HEK293T (cell line): ENCODE measurements around the gene RANBP10.
A peak's percentile ranks its signal among the peaks of the same experiment; 100 is the strongest.

Experiments
- CTCF ChIA-PET: fragments of 350-600 bp; formaldehyde crosslinking; extraction: SDS; loops from one replicate; lab custom pipeline; 2021; ENCODE audit warnings: antibody characterized with exemption, inconsistent platforms; lab: Yijun Ruan, JAX
- POLR2A ChIA-PET: fragments of 350-600 bp; formaldehyde crosslinking; extraction: SDS; loops from one replicate; lab custom pipeline; 2020; ENCODE audit warnings: antibody characterized with exemption, inconsistent platforms; lab: Yijun Ruan, JAX
- DNase-seq: peaks from one replicate; pipeline ENCODE4 v3.0.0; 2012; ENCODE audit warnings: mixed read lengths; ENCODE audit errors: extremely low spot score
- ARNT ChIP-seq: fragments of 450-650 bp; IDR thresholded peaks from 2 replicates; pipeline ENCODE4 v1.6.1; 2017; ENCODE audit warnings: mild to moderate bottlenecking
- BHLHE40 ChIP-seq: fragments of 450-650 bp; IDR thresholded peaks from 2 replicates; pipeline ENCODE4 v1.6.1; 2016; ENCODE audit warnings: mild to moderate bottlenecking, moderate library complexity, borderline replicate concordance
- CTBP1 ChIP-seq: fragments of 450-650 bp; IDR thresholded peaks from 2 replicates; pipeline ENCODE4 v1.6.1; 2016; ENCODE audit warnings: borderline replicate concordance
- ELF4 ChIP-seq: fragments of 450-650 bp; IDR thresholded peaks from 2 replicates; pipeline ENCODE4 v1.6.1; 2017; ENCODE audit warnings: antibody characterized with exemption
- FOXA1 ChIP-seq: fragments of 450-650 bp; IDR thresholded peaks from 2 replicates; pipeline ENCODE4 v1.6.1; 2016; ENCODE audit warnings: mild to moderate bottlenecking
- FOXK2 ChIP-seq: fragments of 450-650 bp; IDR thresholded peaks from 2 replicates; pipeline ENCODE4 v1.6.1; 2016; ENCODE audit warnings: mild to moderate bottlenecking
- FOXM1 ChIP-seq: fragments of 450-650 bp; IDR thresholded peaks from 2 replicates; pipeline ENCODE4 v1.6.1; 2017; ENCODE audit warnings: mild to moderate bottlenecking, borderline replicate concordance
- HDGF ChIP-seq: fragments of 450-650 bp; IDR thresholded peaks from 2 replicates; pipeline ENCODE4 v1.6.1; 2017; ENCODE audit warnings: antibody characterized with exemption, borderline replicate concordance
- L3MBTL2 ChIP-seq: fragments of 450-650 bp; conservative IDR thresholded peaks from 2 replicates; pipeline ENCODE4 v1.6.1; 2016; ENCODE audit warnings: mild to moderate bottlenecking
- LEF1 ChIP-seq: fragments of 450-650 bp; IDR thresholded peaks from 2 replicates; pipeline ENCODE4 v1.6.1; 2017; ENCODE audit warnings: mild to moderate bottlenecking, borderline replicate concordance
- NFRKB ChIP-seq: fragments of 450-650 bp; IDR thresholded peaks from 2 replicates; pipeline ENCODE4 v1.6.1; 2016; ENCODE audit warnings: mild to moderate bottlenecking, moderate library complexity
- SP1 ChIP-seq: fragments of 450-650 bp; IDR thresholded peaks from 2 replicates; pipeline ENCODE4 v1.6.1; 2017
- SUZ12 ChIP-seq: fragments of 450-650 bp; IDR thresholded peaks from 2 replicates; pipeline ENCODE4 v1.6.1; 2016; ENCODE audit warnings: mild to moderate bottlenecking
- TARDBP ChIP-seq: fragments of 450-650 bp; IDR thresholded peaks from 2 replicates; pipeline ENCODE4 v1.6.1; 2016
- ZNF384 ChIP-seq: fragments of 450-650 bp; IDR thresholded peaks from 2 replicates; pipeline ENCODE4 v1.6.1; 2016
- TF ChIP-seq, protein P1 (sequence below): fragments of 450-650 bp; IDR thresholded peaks from 2 replicates; pipeline ENCODE4 v1.6.1; 2016

RANBP10 gene

DNA sequence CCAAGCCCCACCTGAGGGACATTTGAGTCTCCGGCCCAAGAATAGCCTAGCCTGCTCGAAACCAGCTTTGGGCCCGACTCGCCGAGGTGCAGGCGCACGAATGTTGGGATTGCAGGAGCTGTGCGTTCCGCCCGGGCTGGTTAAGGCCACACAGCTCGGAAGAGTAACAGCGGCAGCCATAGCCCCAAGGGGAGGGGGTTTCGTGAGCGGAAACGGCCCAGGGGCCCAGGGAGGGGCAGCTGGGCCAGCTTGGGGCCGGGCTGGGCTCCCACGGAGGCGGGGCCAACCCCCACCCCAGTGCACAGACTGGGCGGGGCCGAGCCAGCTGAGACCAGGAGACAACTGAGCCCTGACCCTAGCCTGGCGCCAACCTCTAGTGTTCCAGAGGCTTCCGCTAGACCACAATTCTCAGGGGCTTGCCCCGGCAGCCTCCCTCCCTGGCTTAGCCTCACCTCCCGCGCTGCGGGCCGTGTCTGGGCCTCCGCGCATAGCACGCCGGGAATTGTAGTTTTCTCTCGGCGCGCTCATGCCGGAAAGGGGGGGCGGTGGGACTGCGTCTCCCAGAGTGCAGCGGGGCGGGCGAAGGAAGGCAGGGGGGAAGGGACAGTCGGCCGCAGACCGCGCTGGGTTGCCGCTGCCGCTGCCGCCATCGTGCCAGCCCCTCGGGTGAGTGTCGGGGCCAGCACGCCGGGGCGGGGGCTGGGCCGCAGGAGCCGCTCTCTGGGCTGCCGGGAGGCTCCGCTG lies 40.1 kb upstream of the RANBP10 start, which contains the start of gene NUTF2:
TSS of gene NUTF2 (plus strand) at position 614 of the 744 bp plus-strand sequence. CDS start 18,198 bp downstream, outside the sequence.
- ChIA-PET CTCF (interaction anchor here (0.5 to 0.7 kb wide), 3 partner anchors 13 to 586 kb away, joined by 3 read pairs; no protein-coding TSS in a partner anchor), POLR2A (interaction anchor here (0.6 to 1.9 kb wide), 12 partner anchors 9 to 172 kb away, joined by 3 to 17 read pairs (median 3); no protein-coding TSS in a partner anchor)
- TF ChIP-seq ARNT, result no peak
- no peak for TF ChIP-seq ELF4
- TF ChIP-seq CTBP1, result no peak
- TF ChIP-seq L3MBTL2, result 0 out of 2 replicates have a peak, but pooled peaks have one; percentile 28
- no peak for TF ChIP-seq SUZ12
- TF ChIP-seq HDGF, result peak; percentile 95; the same call in 1 of the 2 replicates
- TF ChIP-seq BHLHE40, result no peak
- TF ChIP-seq TARDBP, result no peak
- no peak for TF ChIP-seq ZNF384
- TF ChIP-seq, protein P1, sequence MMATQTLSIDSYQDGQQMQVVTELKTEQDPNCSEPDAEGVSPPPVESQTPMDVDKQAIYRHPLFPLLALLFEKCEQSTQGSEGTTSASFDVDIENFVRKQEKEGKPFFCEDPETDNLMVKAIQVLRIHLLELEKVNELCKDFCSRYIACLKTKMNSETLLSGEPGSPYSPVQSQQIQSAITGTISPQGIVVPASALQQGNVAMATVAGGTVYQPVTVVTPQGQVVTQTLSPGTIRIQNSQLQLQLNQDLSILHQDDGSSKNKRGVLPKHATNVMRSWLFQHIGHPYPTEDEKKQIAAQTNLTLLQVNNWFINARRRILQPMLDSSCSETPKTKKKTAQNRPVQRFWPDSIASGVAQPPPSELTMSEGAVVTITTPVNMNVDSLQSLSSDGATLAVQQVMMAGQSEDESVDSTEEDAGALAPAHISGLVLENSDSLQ, result no peak
- DNase-seq, result peak; percentile 89

- TF ChIP-seq FOXA1 (no peak), FOXK2 (no peak), LEF1 (no peak), BHLHE40 (no peak), NFRKB (no peak), CTBP1 (no peak), TARDBP (no peak), SUZ12 (no peak)
- TF ChIP-seq, protein P1, result no peak
- ChIA-PET CTCF (no interaction called here), POLR2A (interaction anchor here (0.6 to 1.9 kb wide), 11 partner anchors 9 to 172 kb away, joined by 3 to 17 read pairs (median 3); no protein-coding TSS in a partner anchor)
- DNase-seq, result no peak
These were observed 39.6 kb upstream of the RANBP10 start for GRCh38 chr16:67846063-67846319.

GRCh38 chr16:67845291-67846062 lies 39.1 kb upstream of the RANBP10 start:
- POLR2A ChIA-PET, result interaction anchor here (0.9 to 2.8 kb wide), 12 partner anchors 10 to 185 kb away, joined by 3 to 21 read pairs (median 4); partner anchors contain the start of genes ACD, EDC4, RANBP10 and TSNAXIP1
- no peak for TF ChIP-seq ELF4
- no peak for DNase-seq
- CTCF ChIA-PET, result interaction anchor here (0.7 kb wide), 1 partner anchor 30 kb away, joined by 3 read pairs; no protein-coding TSS in a partner anchor

- TF ChIP-seq BHLHE40, result no peak
- no peak for TF ChIP-seq L3MBTL2
- TF ChIP-seq LEF1, result no peak
- TF ChIP-seq, protein P1, result no peak
- TF ChIP-seq FOXK2, result no peak
- TF ChIP-seq TARDBP, result no peak
- TF ChIP-seq ARNT, result no peak
- no peak for TF ChIP-seq NFRKB
- TF ChIP-seq SUZ12, result no peak
- TF ChIP-seq ELF4, result no peak
- TF ChIP-seq SP1, result no peak
- no peak for TF ChIP-seq CTBP1
- TF ChIP-seq FOXM1, result no peak
- TF ChIP-seq FOXA1, result no peak
- TF ChIP-seq HDGF, result no peak
- no peak for TF ChIP-seq ZNF384
- POLR2A ChIA-PET, result interaction anchor here (1.0 to 2.8 kb wide), 10 partner anchors 9 to 241 kb away, joined by 3 to 21 read pairs (median 4); partner anchors contain the start of genes ACD, EDC4, NFATC3 and RANBP10
- no peak for DNase-seq
- CTCF ChIA-PET, result interaction anchor here (0.7 kb wide), 1 partner anchor 29 kb away, joined by 3 read pairs; no protein-coding TSS in a partner anchor
These were observed 38.1 kb upstream of the RANBP10 start for GRCh38 chr16:67844497-67844896.

GRCh38 chr16:67843343-67843765 lies 37.0 kb upstream of the RANBP10 start:
- ChIA-PET POLR2A (interaction anchor here (0.6 to 2.8 kb wide), 3 partner anchors 10 to 242 kb away, joined by 3 to 21 read pairs (median 3); partner anchors contain the start of gene NFATC3), CTCF (no interaction called here)
- TF ChIP-seq HDGF, result 0 out of 2 replicates have a peak, but pooled peaks have one; percentile 31
- TF ChIP-seq CTBP1, result no peak
- no peak for TF ChIP-seq SP1
- TF ChIP-seq BHLHE40, result no peak
- no peak for DNase-seq
